K562 (cell line): ENCODE results near the gene KRT14. TPM values are rescaled to one million over a fixed set of nuclear protein-coding genes. Genes with fewer than 3 reads are reported as not detected.
A peak's percentile ranks its signal among the peaks of the same experiment; 100 is the strongest.

Experiments
- CBFA2T2 ChIP-seq: fragments of 450-650 bp; conservative IDR thresholded peaks from 2 replicates; pipeline ENCODE4 v1.6.1; 2017; ENCODE audit warnings: mild to moderate bottlenecking
- HDAC2 ChIP-seq: fragments of 450-650 bp; IDR thresholded peaks from 2 replicates; pipeline ENCODE4 v1.6.1; 2016; ENCODE audit warnings: mild to moderate bottlenecking
- MTA2 ChIP-seq: fragments of 450-650 bp; IDR thresholded peaks from 2 replicates; pipeline ENCODE4 v1.6.1; 2016; ENCODE audit warnings: low read depth
- SMAD3 ChIP-seq: fragments of 450-650 bp; formaldehyde crosslinking; conservative IDR thresholded peaks from 2 replicates; pipeline ENCODE4 v1.4.0; 2020; ENCODE audit warnings: mild to moderate bottlenecking
- ZNF609 ChIP-seq: sonication (generic); formaldehyde crosslinking; IDR thresholded peaks from 2 replicates; pipeline ENCODE4 v1.8.1; 2023; ENCODE audit warnings: missing genetic modification reagents, mild to moderate bottlenecking, borderline replicate concordance
- ZSCAN32 ChIP-seq: fragments of 450-650 bp; formaldehyde crosslinking; IDR thresholded peaks from 2 replicates; pipeline ENCODE4 v1.4.0; 2020; ENCODE audit warnings: mild to moderate bottlenecking, moderate library complexity
- polyA plus RNA-seq, 8 experiments: library from polyadenylated mRNA; depleted of rRNA in 4 of 8; stranded (reverse) in 5 of 8; unstranded in 3 of 8; fragments of >200 nt; fragmentation: Nextera tagmentation in 2 of 8; fragmentation: Illumina TruSeq in 1 of 8; extraction: Ambion mirVana in 2 of 8; extraction: Trizol in 1 of 8; gene quantifications; 2 replicates each; pipeline versions ENCODE4 v1.2.1 to v1.2.3, GENCODE V29; 2011 to 2014; ENCODE audit warnings: inconsistent platforms in 1 of 8, missing spikeins in 1 of 8
- total RNA-seq, 7 experiments: library from RNA; depleted of rRNA in 6 of 7; stranded (reverse); fragments of >200 nt in 6 of 7; fragmentation: Illumina TruSeq in 2 of 7; extraction: Trizol in 2 of 7; gene quantifications; 2 replicates each; pipeline versions ENCODE4 v1.2.1 to v1.2.3, GENCODE V29; 2011 to 2021; ENCODE audit warnings: low replicate concordance in 1 of 7

The KRT14 gene
- total and polyA plus RNA-seq, 9 of the 15 experiments (the other 6 are each of a cell fraction or from before 2014, with no cell fraction given), result 0.22 TPM; not detected in 8

GRCh38 chr17:41540921-41541625 lies 45.6 kb downstream of the KRT14 start (continued):
- TF ChIP-seq ZNF609 (CRISPR knock-in tag) (no peak), MTA2 (0 out of 2 replicates have a peak, but pooled peaks have one; percentile 10), CBFA2T2 (peak; percentile 76), SMAD3 (CRISPR knock-in tag) (no peak), ZSCAN32 (CRISPR knock-in tag) (no peak), HDAC2 (0 out of 2 replicates have a peak, but pooled peaks have one; percentile 26)
